Activated CD8-positive, alpha-beta T cell treated with anti-CD3 and anti-CD28 coated beads, Interleukin-2, amount 10 ng/mL, durations not matched to agents 7 days and 5 days (primary cell): ENCODE measurements around the gene ZFP36L1. TPM values are rescaled to one million over a fixed set of nuclear protein-coding genes. Genes with fewer than 3 reads are reported as not detected.

Source experiments
- ATAC-seq: fragments of 150-1000 bp; cut with Tn5 transposase; one replicate; pipeline ENCODE4 v1.10.0; 2021; ENCODE audit warnings: moderate library complexity
- CTCF ChIA-PET: fragments of 350-600 bp; sonication (Branson Sonifier 250); formaldehyde crosslinking; loops from one replicate; lab custom pipeline; 2021; ENCODE audit warnings: antibody characterized with exemption; lab: Charles Lee
- POLR2A ChIA-PET: fragments of 350-600 bp; sonication (Branson Sonifier 250); formaldehyde crosslinking; loops from one replicate; lab custom pipeline; 2021; ENCODE audit warnings: antibody characterized with exemption; lab: Charles Lee
- DNase-seq: peaks from one replicate; pipeline ENCODE4 v3.0.0-alpha.2; 2020
- H3K27ac Mint-ChIP-seq: one replicate; pipeline ENCODE4 v1.8.0; 2021; ENCODE audit warnings: mild to moderate bottlenecking, mixed read lengths
- H3K27me3 Mint-ChIP-seq: one replicate; pipeline ENCODE4 v1.8.0; 2021; ENCODE audit warnings: low read depth, mixed read lengths
- H3K36me3 Mint-ChIP-seq: one replicate; pipeline ENCODE4 v1.8.0; 2021; ENCODE audit warnings: low read depth, mixed read lengths
- H3K4me1 Mint-ChIP-seq: one replicate; pipeline ENCODE4 v1.8.0; 2021; ENCODE audit warnings: low read depth, mixed read lengths
- H3K4me3 Mint-ChIP-seq: one replicate; pipeline ENCODE4 v1.8.0; 2021; ENCODE audit warnings: mild to moderate bottlenecking, mixed read lengths
- H3K9me3 Mint-ChIP-seq: one replicate; pipeline ENCODE4 v1.8.0; 2022; ENCODE audit warnings: mixed read lengths; ENCODE audit not compliant: insufficient read depth
- total RNA-seq, 2 experiments: library from RNA; stranded (reverse); gene quantifications; one replicate each; pipeline ENCODE4 v1.2.3, GENCODE V29; 2021

Gene ZFP36L1
- total RNA-seq, 2 experiments from 2014 or later, result 63.3 to 73.2 TPM

DNA sequence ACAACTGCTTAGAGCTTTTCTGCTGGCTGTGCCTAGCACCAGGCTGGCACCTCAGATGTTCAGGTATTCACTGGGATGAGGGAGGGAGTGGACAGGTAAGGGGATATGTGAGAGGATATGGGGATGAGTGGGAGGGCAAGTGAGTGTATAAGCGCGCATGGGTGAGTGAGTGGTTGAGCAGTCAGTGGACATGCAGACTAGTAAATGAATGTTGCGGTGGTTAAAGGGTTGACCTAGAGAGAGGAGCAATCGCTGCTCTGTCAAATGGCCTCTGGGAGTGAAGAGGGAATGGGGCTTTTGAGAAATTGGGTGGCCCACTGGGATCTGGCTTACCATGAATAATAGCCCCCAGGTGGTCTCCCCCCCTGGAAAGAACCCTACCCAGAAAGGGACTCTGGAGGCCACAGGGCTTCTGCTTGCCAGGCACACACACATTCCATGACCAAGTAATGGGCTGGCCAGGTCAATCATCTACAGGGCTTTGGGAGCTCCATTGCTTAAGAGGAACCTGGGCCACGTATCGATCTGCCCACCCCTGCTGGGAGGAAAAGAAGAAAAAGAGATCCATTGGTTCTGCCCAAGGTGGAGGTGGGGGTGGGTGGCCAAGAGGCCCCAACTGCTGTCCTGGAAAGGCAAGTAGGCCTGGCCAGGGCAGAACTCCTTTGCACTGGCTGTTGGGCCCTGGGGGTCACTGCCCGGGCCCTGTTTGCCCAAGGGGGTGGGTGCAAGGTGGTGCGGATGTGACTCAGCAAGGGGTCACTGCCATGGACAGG, 30.8 kb upstream of the ZFP36L1 start:
- ChIA-PET CTCF (interaction anchor here (5.5 to 12.4 kb wide), 2 partner anchors 9 to 20 kb away, joined by 33 to 107 read pairs; no protein-coding TSS in a partner anchor), POLR2A (interaction anchor here (1.3 to 12.5 kb wide), 2 partner anchors 9 to 35 kb away, joined by 5 to 314 read pairs; partner anchors contain the start of gene ZFP36L1)
- Mint-ChIP-seq H3K27me3 (no peaks in the 10 kb centered on the region), H3K4me3 (no peak overlapping the region), H3K9me3 (no peaks in the 10 kb centered on the region), H3K27ac (peak overlapping the region; percentile 25), H3K4me1 (peaks cover 43% of the 10 kb centered on the region), H3K36me3 (no peaks in the 10 kb centered on the region)
- no peak for DNase-seq
- ATAC-seq, result no peak

GRCh38 chr14:68822926-68823325, 30.1 kb upstream of the ZFP36L1 start:
- peak overlapping the region; percentile 55 for H3K27ac Mint-ChIP-seq
- ChIA-PET POLR2A (interaction anchor here (1.3 to 12.5 kb wide), 3 partner anchors 9 to 42 kb away, joined by 5 to 314 read pairs (median 10); partner anchors contain the start of gene ZFP36L1), CTCF (interaction anchor here (12.4 kb wide), 1 partner anchor 21 kb away, joined by 107 read pairs; no protein-coding TSS in a partner anchor)
- no peaks in the 10 kb centered on the region for H3K27me3 Mint-ChIP-seq
- peaks cover 43% of the 10 kb centered on the region for H3K4me1 Mint-ChIP-seq
- no peak overlapping the region for H3K4me3 Mint-ChIP-seq
- ATAC-seq (no peak), DNase-seq (no peak)
- H3K9me3 Mint-ChIP-seq, result no peaks in the 10 kb centered on the region
- H3K36me3 Mint-ChIP-seq, result no peaks in the 10 kb centered on the region

DNA sequence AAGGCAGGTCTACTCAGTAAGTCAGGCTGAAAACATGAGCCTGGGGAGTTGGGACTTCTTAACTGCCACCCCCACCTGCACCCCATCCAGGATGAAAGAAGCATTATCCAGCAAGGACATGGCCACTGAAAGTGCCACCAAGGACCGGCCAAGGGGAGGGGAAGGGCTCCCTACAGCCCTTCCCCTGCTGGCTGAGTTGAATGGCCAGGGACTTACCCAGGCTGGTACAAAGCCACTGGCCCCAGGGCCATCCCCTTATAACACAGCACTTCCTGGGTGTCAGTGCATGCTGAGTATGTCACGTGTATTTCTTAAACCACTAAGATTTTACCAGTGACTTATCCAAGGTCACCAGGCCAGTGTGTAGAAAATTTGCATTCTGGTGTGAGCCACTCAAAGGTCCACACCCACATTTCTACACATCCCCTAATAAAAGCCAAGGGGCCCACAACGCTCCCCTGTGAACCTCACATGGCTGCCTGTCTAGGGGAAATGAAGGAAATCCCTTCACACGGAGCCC, 29.3 kb upstream of the ZFP36L1 start:
- peak overlapping the region; percentile 62 for H3K27ac Mint-ChIP-seq
- H3K4me1 Mint-ChIP-seq, result peaks cover 45% of the 10 kb centered on the region
- ChIA-PET POLR2A (interaction anchor here (0.5 to 12.5 kb wide), 5 partner anchors 8 to 139 kb away, joined by 3 to 314 read pairs (median 10); partner anchors contain the start of gene ZFP36L1), CTCF (interaction anchor here (10.3 to 12.4 kb wide), 2 partner anchors 21 to 33 kb away, joined by 107 to 246 read pairs; partner anchors contain the start of gene ZFP36L1)
- ATAC-seq (no peak), DNase-seq (no peak)
- no peaks in the 10 kb centered on the region for H3K9me3 Mint-ChIP-seq
- H3K27me3 Mint-ChIP-seq, result no peaks in the 10 kb centered on the region
- no peak overlapping the region for H3K4me3 Mint-ChIP-seq
- H3K36me3 Mint-ChIP-seq, result no peaks in the 10 kb centered on the region

- ATAC-seq, result no peak
- Mint-ChIP-seq H3K4me1 (peaks cover 50% of the 10 kb centered on the region), H3K9me3 (no peaks in the 10 kb centered on the region), H3K27me3 (no peaks in the 10 kb centered on the region), H3K27ac (peak overlapping the region; percentile 68), H3K36me3 (no peaks in the 10 kb centered on the region), H3K4me3 (no peak overlapping the region)
- ChIA-PET CTCF (interaction anchor here (0.7 to 12.4 kb wide), 5 partner anchors 22 to 877 kb away, joined by 3 to 246 read pairs (median 107); partner anchors contain the start of gene ZFP36L1), POLR2A (interaction anchor here (2.8 to 12.5 kb wide), 3 partner anchors 25 to 41 kb away, joined by 10 to 314 read pairs (median 197); partner anchors contain the start of gene ZFP36L1)
- DNase-seq, result no peak
Measured at GRCh38 chr14:68820999-68821683, 28.3 kb upstream of the ZFP36L1 start.

DNA sequence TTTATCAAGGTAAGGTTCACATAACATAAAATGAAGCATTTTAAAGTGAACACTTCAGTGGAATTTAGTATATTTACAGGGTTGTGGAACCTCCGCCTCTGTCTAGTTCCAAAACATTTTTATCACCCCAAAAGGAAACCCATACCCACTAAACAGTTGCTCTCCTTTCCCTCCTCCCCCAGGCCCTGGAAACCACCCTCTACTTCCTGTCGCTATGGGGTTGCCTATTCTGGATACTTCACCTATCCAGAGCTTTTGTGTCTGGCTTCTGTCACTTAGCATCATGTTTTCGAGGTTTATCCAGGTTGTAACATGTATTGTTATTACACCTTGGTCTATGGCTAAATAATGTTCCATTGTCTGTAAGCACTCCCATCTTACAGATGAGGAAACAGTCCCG, 27.7 kb upstream of the ZFP36L1 start:
- POLR2A ChIA-PET, result interaction anchor here (1.8 to 12.5 kb wide), 4 partner anchors 24 to 537 kb away, joined by 5 to 314 read pairs (median 104); partner anchors contain the start of gene ZFP36L1
- peaks cover 55% of the 10 kb centered on the region for H3K4me1 Mint-ChIP-seq

DNA sequence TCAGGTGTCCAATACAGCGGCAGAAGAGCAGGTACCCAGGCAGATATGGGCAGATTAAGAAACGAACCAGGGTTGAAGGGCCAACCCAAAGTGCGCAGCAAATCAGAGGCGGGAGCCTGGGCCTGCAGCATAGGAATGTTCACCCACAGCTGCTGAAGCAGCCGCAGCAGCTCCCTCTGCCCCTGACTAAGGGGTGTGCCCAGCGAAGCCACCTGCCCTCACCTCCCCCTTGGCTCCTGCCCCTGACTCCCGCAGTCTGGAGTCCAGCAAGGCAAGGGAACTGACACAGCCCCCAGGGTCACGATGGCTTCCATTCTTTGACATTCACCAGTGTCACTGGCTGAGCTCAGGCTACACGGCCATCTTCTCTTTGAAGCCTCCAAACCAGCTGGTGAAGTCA, 27.3 kb upstream of the ZFP36L1 start:
- ChIA-PET CTCF (interaction anchor here (0.6 to 12.4 kb wide), 8 partner anchors 12 to 886 kb away, joined by 3 to 246 read pairs (median 6); partner anchors contain the start of gene ZFP36L1), POLR2A (interaction anchor here (1.8 to 12.5 kb wide), 4 partner anchors 24 to 537 kb away, joined by 5 to 314 read pairs (median 104); partner anchors contain the start of gene ZFP36L1)
- ATAC-seq (no peak), DNase-seq (no peak)
- no peak overlapping the region for H3K4me3 Mint-ChIP-seq
- peak overlapping the region; percentile 83 for H3K27ac Mint-ChIP-seq
- peaks cover 59% of the 10 kb centered on the region for H3K4me1 Mint-ChIP-seq
- H3K9me3 Mint-ChIP-seq, result no peaks in the 10 kb centered on the region
- H3K27me3 Mint-ChIP-seq, result no peaks in the 10 kb centered on the region
- H3K36me3 Mint-ChIP-seq, result no peaks in the 10 kb centered on the region

More for the DNA sequence above, 27.7 kb upstream of the ZFP36L1 start:
- DNase-seq, result peak; percentile 66
- CTCF ChIA-PET, result interaction anchor here (0.6 to 12.4 kb wide), 6 partner anchors 13 to 876 kb away, joined by 3 to 246 read pairs (median 57); partner anchors contain the start of gene ZFP36L1
- no peaks in the 10 kb centered on the region for H3K36me3 Mint-ChIP-seq
- ATAC-seq, result peak; percentile 12
- no peaks in the 10 kb centered on the region for H3K27me3 Mint-ChIP-seq
- H3K4me3 Mint-ChIP-seq, result no peak overlapping the region
- H3K27ac Mint-ChIP-seq, result peak overlapping the region; percentile 68
- H3K9me3 Mint-ChIP-seq, result no peaks in the 10 kb centered on the region

DNA sequence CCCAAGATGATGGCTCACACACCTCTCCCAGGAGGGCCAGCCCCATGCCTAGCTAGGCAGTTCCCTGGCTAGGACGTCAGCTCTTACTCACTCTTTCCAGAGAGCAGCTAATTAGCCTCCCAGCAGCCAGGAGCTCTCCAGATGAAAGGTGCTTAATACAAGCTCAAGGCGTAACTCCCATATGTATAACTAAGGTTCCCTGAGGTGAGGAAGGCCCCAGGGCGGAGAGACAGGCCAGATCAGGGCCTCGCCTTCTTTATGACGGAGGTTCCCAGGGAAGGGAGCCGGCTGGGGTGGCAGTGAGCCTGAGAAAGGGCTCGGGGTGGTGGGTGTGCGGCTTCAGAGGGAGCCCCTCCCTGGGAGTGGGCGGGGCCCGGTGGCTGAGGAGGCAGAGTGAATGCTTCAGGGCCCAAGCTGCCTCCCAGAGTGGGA, 26.4 kb upstream of the ZFP36L1 start:
- no peak for ATAC-seq
- Mint-ChIP-seq H3K27ac (no peak overlapping the region), H3K4me1 (peaks cover 65% of the 10 kb centered on the region), H3K36me3 (no peaks in the 10 kb centered on the region), H3K4me3 (no peak overlapping the region), H3K27me3 (no peaks in the 10 kb centered on the region), H3K9me3 (no peaks in the 10 kb centered on the region)
- no peak for DNase-seq
- CTCF ChIA-PET, result interaction anchor here (0.7 to 12.4 kb wide), 11 partner anchors 12 to 982 kb away, joined by 3 to 246 read pairs (median 6); partner anchors contain the start of gene ZFP36L1
- POLR2A ChIA-PET, result interaction anchor here (1.4 to 12.5 kb wide), 4 partner anchors 23 to 536 kb away, joined by 4 to 314 read pairs (median 101); partner anchors contain the start of gene ZFP36L1

- no peaks in the 10 kb centered on the region for H3K9me3 Mint-ChIP-seq
- peak overlapping the region; percentile 37 for H3K27ac Mint-ChIP-seq
- peaks cover 76% of the 10 kb centered on the region for H3K4me1 Mint-ChIP-seq
- no peaks in the 10 kb centered on the region for H3K27me3 Mint-ChIP-seq
- POLR2A ChIA-PET, result interaction anchor here (1.3 to 12.5 kb wide), 7 partner anchors 16 to 873 kb away, joined by 3 to 314 read pairs (median 12); partner anchors contain the start of gene ZFP36L1
- no peaks in the 10 kb centered on the region for H3K36me3 Mint-ChIP-seq
- H3K4me3 Mint-ChIP-seq, result no peak overlapping the region
- DNase-seq, result no peak
- no peak for ATAC-seq
- CTCF ChIA-PET, result interaction anchor here (1.3 to 12.4 kb wide), 22 partner anchors 9 to 933 kb away, joined by 3 to 246 read pairs (median 9); partner anchors contain the start of gene ZFP36L1
Measured at GRCh38 chr14:68817506-68818212, 24.8 kb upstream of the ZFP36L1 start.

DNA sequence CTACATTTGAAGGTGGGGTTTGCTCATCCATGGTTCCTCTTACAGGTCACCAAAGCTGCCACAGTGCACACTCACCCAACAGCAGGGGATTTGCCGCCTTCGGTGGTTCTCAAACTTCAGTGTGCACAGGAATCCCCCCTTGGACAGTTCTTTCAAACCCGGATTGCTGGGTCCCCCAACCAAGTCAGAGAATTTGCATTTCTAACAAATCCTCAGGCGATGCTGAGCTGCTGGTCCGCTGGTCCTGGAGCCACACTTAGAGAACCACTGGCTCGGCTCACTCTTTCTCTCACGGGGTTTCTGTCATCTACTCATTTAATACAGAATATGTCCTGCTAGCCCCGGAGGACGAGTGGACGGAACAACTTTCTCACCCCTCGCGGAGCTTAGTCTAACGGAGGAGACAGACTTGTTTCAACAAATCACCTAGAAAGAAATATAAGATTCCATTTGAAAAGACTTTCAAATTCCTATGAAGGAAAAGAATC, 24.1 kb upstream of the ZFP36L1 start:
- ATAC-seq, result no peak
- DNase-seq, result no peak
- Mint-ChIP-seq H3K4me3 (peak overlapping the region; percentile 66), H3K27ac (peak overlapping the region; percentile 90), H3K36me3 (no peaks in the 10 kb centered on the region), H3K4me1 (peaks cover 72% of the 10 kb centered on the region), H3K27me3 (no peaks in the 10 kb centered on the region), H3K9me3 (no peaks in the 10 kb centered on the region)
- CTCF ChIA-PET, result interaction anchor here (0.7 to 12.4 kb wide), 35 partner anchors 9 to 1001 kb away, joined by 3 to 246 read pairs (median 5); partner anchors contain the start of genes ZFP36L1 and ZFYVE26
- POLR2A ChIA-PET, result interaction anchor here (1.0 to 12.5 kb wide), 13 partner anchors 12 to 883 kb away, joined by 3 to 314 read pairs (median 5); partner anchors contain the start of gene ZFP36L1
